WTC11 (cell line): Measurements from ENCODE around the gene PTPRO. TPM values are rescaled to one million over a fixed set of nuclear protein-coding genes. Genes with fewer than 3 reads are reported as not detected.
"Not testable (repeated sequence)": the region's sequence is repeated elsewhere in the genome, so short reads cannot be mapped to it uniquely, and the experiment has no call there.

ENCODE experiments used
- ATAC-seq: fragments of 200-7000 bp; cut with Tn5 transposase; 2 replicates; pipeline ENCODE4 v1.10.0; 2021; ENCODE audit warnings: mild to moderate bottlenecking, moderate library complexity
- CTCF ChIA-PET: fragments of 300-600 bp; sonication (Branson Sonifier 250); formaldehyde crosslinking; loops from one replicate; lab custom pipeline; 2021; ENCODE audit warnings: antibody characterized with exemption; lab: Charles Lee
- POLR2A ChIA-PET: fragments of 350-600 bp; sonication (Branson Sonifier 250); formaldehyde crosslinking; loops from one replicate; lab custom pipeline; 2021; ENCODE audit warnings: antibody characterized with exemption; lab: Charles Lee
- DNase-seq: peaks from one replicate; pipeline ENCODE4 v3.0.0; 2021; ENCODE audit warnings: low spot score
- H3K27ac Mint-ChIP-seq: 2 replicates; pipeline ENCODE4 v1.8.0; 2021; ENCODE audit warnings: mixed read lengths
- H3K27me3 Mint-ChIP-seq: 2 replicates; pipeline ENCODE4 v1.8.0; 2021; ENCODE audit warnings: low read depth, mild to moderate bottlenecking, moderate library complexity, mixed read lengths
- H3K36me3 Mint-ChIP-seq: 2 replicates; pipeline ENCODE4 v1.8.0; 2021; ENCODE audit warnings: mixed read lengths
- H3K4me1 Mint-ChIP-seq: 2 replicates; pipeline ENCODE4 v1.8.0; 2022; ENCODE audit warnings: mixed read lengths
- H3K4me3 Mint-ChIP-seq: 2 replicates; pipeline ENCODE4 v1.8.0; 2021; ENCODE audit warnings: mild to moderate bottlenecking, moderate library complexity, mixed read lengths
- H3K9me3 Mint-ChIP-seq: 2 replicates; pipeline ENCODE4 v1.8.0; 2021; ENCODE audit warnings: mixed read lengths
- ATF3 ChIP-seq: sonication (generic); formaldehyde crosslinking; conservative IDR thresholded peaks from 2 replicates; pipeline ENCODE4 v1.8.1; 2022; ENCODE audit warnings: mild to moderate bottlenecking, missing genetic modification reagents
- CREM ChIP-seq: sonication (generic); formaldehyde crosslinking; IDR thresholded peaks from 2 replicates; pipeline ENCODE4 v1.8.1; 2022; ENCODE audit warnings: mild to moderate bottlenecking, missing genetic modification reagents, moderate library complexity
- ELF4 ChIP-seq: sonication (generic); formaldehyde crosslinking; IDR thresholded peaks from 2 replicates; pipeline ENCODE4 v1.8.1; 2022; ENCODE audit warnings: low read depth, mild to moderate bottlenecking, moderate library complexity, missing genetic modification reagents
- EMX1 ChIP-seq: fragments of 250-450 bp; sonication (Bioruptor Pico); IDR thresholded peaks from 2 replicates; pipeline ENCODE4 v1.8.0; 2021; ENCODE audit warnings: mild to moderate bottlenecking
- ESRRA ChIP-seq: sonication (generic); formaldehyde crosslinking; IDR thresholded peaks from 2 replicates; pipeline ENCODE4 v1.8.1; 2022; ENCODE audit warnings: mild to moderate bottlenecking, missing genetic modification reagents, borderline replicate concordance
- FOXP1 ChIP-seq: sonication (generic); formaldehyde crosslinking; IDR thresholded peaks from 2 replicates; pipeline ENCODE4 v1.8.0; 2022; ENCODE audit warnings: missing genetic modification reagents, mild to moderate bottlenecking, moderate library complexity, borderline replicate concordance
- JUN ChIP-seq: sonication (generic); formaldehyde crosslinking; IDR thresholded peaks from 2 replicates; pipeline ENCODE4 v1.8.0; 2023; ENCODE audit warnings: mild to moderate bottlenecking, missing genetic modification reagents
- MLX ChIP-seq: sonication (generic); formaldehyde crosslinking; IDR thresholded peaks from 2 replicates; pipeline ENCODE4 v1.8.1; 2023; ENCODE audit warnings: mild to moderate bottlenecking, missing genetic modification reagents, moderate library complexity
- NR2C2 ChIP-seq: sonication (generic); formaldehyde crosslinking; IDR thresholded peaks from 2 replicates; pipeline ENCODE4 v1.8.0; 2022; ENCODE audit warnings: mild to moderate bottlenecking, missing genetic modification reagents
- PREB ChIP-seq: sonication (generic); formaldehyde crosslinking; IDR thresholded peaks from 2 replicates; pipeline ENCODE4 v1.8.1; 2022; ENCODE audit warnings: mild to moderate bottlenecking, missing genetic modification reagents, moderate library complexity, borderline replicate concordance
- RORB ChIP-seq: fragments of 250-450 bp; sonication (Bioruptor Pico); IDR thresholded peaks from 2 replicates; pipeline ENCODE4 v1.9.0; 2021; ENCODE audit warnings: mild to moderate bottlenecking
- SOX15 ChIP-seq: fragments of 250-450 bp; sonication (Bioruptor Pico); IDR thresholded peaks from 2 replicates; pipeline ENCODE4 v1.9.0; 2021; ENCODE audit warnings: mild to moderate bottlenecking
- STAT6 ChIP-seq: sonication (generic); formaldehyde crosslinking; conservative IDR thresholded peaks from 2 replicates; pipeline ENCODE4 v1.8.1; 2023; ENCODE audit warnings: mild to moderate bottlenecking, low read depth, missing genetic modification reagents, moderate library complexity
- ZBTB43 ChIP-seq: sonication (generic); formaldehyde crosslinking; IDR thresholded peaks from 2 replicates; pipeline ENCODE4 v1.8.1; 2023; ENCODE audit warnings: mild to moderate bottlenecking, missing genetic modification reagents
- ZMAT4 ChIP-seq: fragments of 250-450 bp; sonication (Bioruptor Pico); IDR thresholded peaks from 2 replicates; pipeline ENCODE4 v1.9.0; 2021; ENCODE audit warnings: mild to moderate bottlenecking
- ZNF219 ChIP-seq: sonication (generic); formaldehyde crosslinking; IDR thresholded peaks from 2 replicates; pipeline ENCODE4 v1.8.0; 2023; ENCODE audit warnings: missing genetic modification reagents, mild to moderate bottlenecking, borderline replicate concordance
- ZNF396 ChIP-seq: fragments of 250-450 bp; sonication (Bioruptor Pico); IDR thresholded peaks from 2 replicates; pipeline ENCODE4 v1.8.0; 2021; ENCODE audit warnings: mild to moderate bottlenecking, moderate library complexity, borderline replicate concordance
- ZNF423 ChIP-seq: fragments of 250-450 bp; sonication (Bioruptor Pico); IDR thresholded peaks from 2 replicates; pipeline ENCODE4 v2.1.2; 2022; ENCODE audit warnings: mild to moderate bottlenecking, moderate library complexity
- total RNA-seq: library from RNA; stranded (reverse); gene quantifications from 3 replicates; pipeline ENCODE4 v1.2.3, GENCODE V29; 2021

Gene PTPRO
- total RNA-seq, 1 experiment from 2014 or later, result 1.1 TPM

GRCh38 chr12:15613981-15614380 lies 291.7 kb downstream of the PTPRO start:
- POLR2A ChIA-PET, result no interaction called here
- no peak overlapping the region for H3K27ac Mint-ChIP-seq

GRCh38 chr12:15616495-15616894 lies 294.2 kb downstream of the PTPRO start:
- CTCF ChIA-PET, H3K27me3 Mint-ChIP-seq, H3K27ac Mint-ChIP-seq, ATAC-seq, H3K4me3 Mint-ChIP-seq, H3K4me1 Mint-ChIP-seq, DNase-seq: not testable (repeated sequence)
- Mint-ChIP-seq H3K9me3 (peaks cover 51% of the 10 kb centered on the region), H3K36me3 (peaks cover 24% of the 10 kb centered on the region)
- POLR2A ChIA-PET, result interaction anchor here (0.6 kb wide), 1 partner anchor 943 kb away, joined by 3 read pairs; no protein-coding TSS in a partner anchor

More at GRCh38 chr12:15613981-15614380, 291.7 kb downstream of the PTPRO start:
- ATAC-seq, result no peak
- Mint-ChIP-seq H3K27me3 (no peaks in the 10 kb centered on the region), H3K9me3 (peaks cover 51% of the 10 kb centered on the region)
- TF ChIP-seq ZMAT4, result no peak
- no peak for TF ChIP-seq ZNF423
- no peak for TF ChIP-seq NR2C2 (CRISPR knock-in tag)
- TF ChIP-seq FOXP1 (CRISPR knock-in tag), result no peak
- TF ChIP-seq PREB (CRISPR knock-in tag), result no peak
- no peak for TF ChIP-seq STAT6 (CRISPR knock-in tag)
- TF ChIP-seq, all 79 proteins: peak for 0
- peaks cover 24% of the 10 kb centered on the region for H3K36me3 Mint-ChIP-seq
- CTCF ChIA-PET, result no interaction called here
- no peak for DNase-seq
- no peak overlapping the region for H3K4me3 Mint-ChIP-seq
- peaks cover 4% of the 10 kb centered on the region; the same call in 1 of the 2 replicates for H3K4me1 Mint-ChIP-seq

GRCh38 chr12:15620741-15621539 lies 298.6 kb downstream of the PTPRO start:
- no peaks in the 10 kb centered on the region for H3K4me1 Mint-ChIP-seq
- ATAC-seq (no peak), DNase-seq (no peak)
- peaks cover 11% of the 10 kb centered on the region for H3K36me3 Mint-ChIP-seq
- no peaks in the 10 kb centered on the region for H3K27me3 Mint-ChIP-seq
- H3K27ac Mint-ChIP-seq, result no peak overlapping the region
- TF ChIP-seq ELF4, result no peak
- no peak for TF ChIP-seq FOXP1 (CRISPR knock-in tag)
- no peak for TF ChIP-seq RORB (CRISPR knock-in tag)
- TF ChIP-seq ZNF219 (CRISPR knock-in tag), result no peak
- CTCF ChIA-PET, result interaction anchor here (1.3 kb wide), 1 partner anchor 36 kb away, joined by 3 read pairs; no protein-coding TSS in a partner anchor
- no peak overlapping the region for H3K4me3 Mint-ChIP-seq
- peaks cover 15% of the 10 kb centered on the region for H3K9me3 Mint-ChIP-seq
- POLR2A ChIA-PET, result no interaction called here

- DNase-seq (no peak), ATAC-seq (no peak)
- H3K9me3 Mint-ChIP-seq, result no peaks in the 10 kb centered on the region
- peaks cover 3% of the 10 kb centered on the region; the same call in 1 of the 2 replicates for H3K4me1 Mint-ChIP-seq
- POLR2A ChIA-PET, result no interaction called here
- H3K4me3 Mint-ChIP-seq, result no peak overlapping the region
- H3K27ac Mint-ChIP-seq, result no peak overlapping the region
- no peaks in the 10 kb centered on the region for H3K36me3 Mint-ChIP-seq
- H3K27me3 Mint-ChIP-seq, result no peaks in the 10 kb centered on the region
- CTCF ChIA-PET, result no interaction called here
- TF ChIP-seq ZNF396 (no peak), ZBTB43 (CRISPR knock-in tag) (no peak), ATF3 (CRISPR knock-in tag) (no peak), ESRRA (CRISPR knock-in tag) (no peak), EMX1 (CRISPR knock-in tag) (no peak), CREM (no peak), SOX15 (no peak), MLX (CRISPR knock-in tag) (no peak), PREB (CRISPR knock-in tag) (no peak), ELF4 (no peak), JUN (CRISPR knock-in tag) (no peak), ZNF423 (no peak)
Measured at GRCh38 chr12:15625075-15625474, 302.8 kb downstream of the PTPRO start.
